AG09319 (cell line): ENCODE measurements around the gene FGF1.

Experiments
- DNase-seq: peaks from one replicate; pipeline ENCODE4 v3.0.0-alpha.2; 2010; ENCODE audit warnings: low read depth; ENCODE audit errors: extremely low read depth
- TF ChIP-seq, protein P1 (sequence below): IDR thresholded peaks from 2 replicates; pipeline ENCODE4 v1.5.1; 2011; ENCODE audit warnings: low read depth, mild to moderate bottlenecking, inconsistent platforms, low read length, moderate library complexity

FGF1 gene

GRCh38 chr5:142618130-142618523 lies 67.8 kb downstream of the FGF1 start:
- DNase-seq: no peak
- TF ChIP-seq, protein P1, sequence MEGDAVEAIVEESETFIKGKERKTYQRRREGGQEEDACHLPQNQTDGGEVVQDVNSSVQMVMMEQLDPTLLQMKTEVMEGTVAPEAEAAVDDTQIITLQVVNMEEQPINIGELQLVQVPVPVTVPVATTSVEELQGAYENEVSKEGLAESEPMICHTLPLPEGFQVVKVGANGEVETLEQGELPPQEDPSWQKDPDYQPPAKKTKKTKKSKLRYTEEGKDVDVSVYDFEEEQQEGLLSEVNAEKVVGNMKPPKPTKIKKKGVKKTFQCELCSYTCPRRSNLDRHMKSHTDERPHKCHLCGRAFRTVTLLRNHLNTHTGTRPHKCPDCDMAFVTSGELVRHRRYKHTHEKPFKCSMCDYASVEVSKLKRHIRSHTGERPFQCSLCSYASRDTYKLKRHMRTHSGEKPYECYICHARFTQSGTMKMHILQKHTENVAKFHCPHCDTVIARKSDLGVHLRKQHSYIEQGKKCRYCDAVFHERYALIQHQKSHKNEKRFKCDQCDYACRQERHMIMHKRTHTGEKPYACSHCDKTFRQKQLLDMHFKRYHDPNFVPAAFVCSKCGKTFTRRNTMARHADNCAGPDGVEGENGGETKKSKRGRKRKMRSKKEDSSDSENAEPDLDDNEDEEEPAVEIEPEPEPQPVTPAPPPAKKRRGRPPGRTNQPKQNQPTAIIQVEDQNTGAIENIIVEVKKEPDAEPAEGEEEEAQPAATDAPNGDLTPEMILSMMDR: no peak

- DNase-seq: no peak
- TF ChIP-seq, protein P1: no peak
Observed at GRCh38 chr5:142617416-142618129, 68.3 kb downstream of the FGF1 start.

DNA sequence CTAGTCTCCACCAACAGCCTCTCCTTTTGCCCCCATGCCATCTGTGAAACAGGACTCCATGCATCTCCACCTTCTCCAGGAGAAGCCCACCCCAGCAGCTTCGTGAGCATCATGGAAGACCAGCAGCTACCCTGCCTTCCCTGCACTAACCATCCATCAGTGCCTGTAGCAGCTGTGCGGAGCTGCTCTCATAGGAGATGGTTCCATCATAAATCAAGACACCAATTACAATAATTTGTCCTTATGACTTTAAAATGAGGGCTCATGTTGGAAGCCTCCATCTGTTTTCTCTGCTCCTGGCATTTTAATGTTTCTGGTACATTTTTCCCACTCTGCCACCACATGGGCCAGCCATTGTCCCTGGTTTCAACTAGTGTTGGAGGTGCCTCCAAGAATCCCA lies 69.9 kb downstream of the FGF1 start:
- no peak for DNase-seq
- TF ChIP-seq, protein P1: no peak

- TF ChIP-seq, protein P1: no peak
- no peak for DNase-seq
Observed at GRCh38 chr5:142614054-142614453, 71.8 kb downstream of the FGF1 start.

GRCh38 chr5:142613271-142613671 lies 72.6 kb downstream of the FGF1 start:
- TF ChIP-seq, protein P1: no peak
- DNase-seq: no peak

- DNase-seq: no peak
- TF ChIP-seq, protein P1: no peak
Observed at GRCh38 chr5:142612494-142613270, 73.2 kb downstream of the FGF1 start.

DNA sequence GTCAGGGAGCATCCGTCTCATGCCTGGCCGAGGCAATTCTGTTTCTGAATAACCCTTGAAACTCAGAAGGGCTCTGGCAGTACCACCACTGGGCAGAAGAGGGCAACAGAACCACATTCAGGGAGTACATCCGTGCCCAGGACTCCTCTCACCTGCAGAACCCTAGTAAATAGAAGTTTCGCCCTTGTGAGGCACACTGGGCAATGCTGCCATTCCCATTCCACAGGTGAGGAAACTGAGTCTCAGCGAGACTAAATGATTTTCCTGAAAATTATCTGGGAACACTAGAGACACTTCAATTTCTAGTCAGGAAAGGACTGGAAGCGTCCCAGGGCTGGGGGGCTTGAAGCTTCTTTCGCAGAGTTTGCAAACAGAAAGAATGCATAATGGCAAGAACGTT lies 74.7 kb downstream of the FGF1 start:
- peak; percentile 42 for DNase-seq

More for the DNA sequence above, 74.7 kb downstream of the FGF1 start:
- TF ChIP-seq, protein P1: peak; percentile 99
